Measurements from ENCODE around the gene JUNB.

GRCh38 chr19:12773571-12773970 lies 17.7 kb upstream of the JUNB start:
- TF ChIP-seq CTCF (IDR thresholded peaks at IDR 0.05) (no peak), POLR2A (IDR thresholded peaks at IDR 0.05) (no peak)
